ENCODE measurements around the gene UBE3D. TPM values are rescaled to one million over a fixed set of nuclear protein-coding genes. Genes with fewer than 3 reads are reported as not detected.
"Not testable (repeated sequence)": the region's sequence is repeated elsewhere in the genome, so short reads cannot be mapped to it uniquely, and the experiment has no call there.

Gene UBE3D
- total RNA-seq, 1 donor from 2014 or later: 5.3 TPM

GRCh38 chr6:82954937-82955577 is 110.6 kb downstream of the UBE3D start:
- intact Hi-C loops (cut with DNase I): no loop called here
- DNase-seq: no peak
- no peaks in the 10 kb centered on the region for H3K4me1 ChIP-seq
- H3K4me3 ChIP-seq: no peak overlapping the region
- ATAC-seq: no peak
- H3K36me3 ChIP-seq: no peaks in the 10 kb centered on the region
- no peak overlapping the region for H3K27ac ChIP-seq
- no peak for TF ChIP-seq CTCF (IDR thresholded peaks at IDR 0.05)
- no peaks in the 10 kb centered on the region for H3K9me3 ChIP-seq
- H3K27me3 ChIP-seq (ENCODE audit: low read depth): no peaks in the 10 kb centered on the region

- Histone ChIP-seq H3K36me3 (no peaks in the 10 kb centered on the region), H3K4me3 (no peak overlapping the region), H3K27ac (no peak overlapping the region), H3K4me1 (no peaks in the 10 kb centered on the region), H3K9me3 (no peaks in the 10 kb centered on the region), H3K27me3 (ENCODE audit: low read depth) (no peaks in the 10 kb centered on the region)
- DNase-seq (no peak), ATAC-seq (no peak)
- no peak for TF ChIP-seq CTCF (IDR thresholded peaks at IDR 0.05)
- intact Hi-C loops (cut with DNase I): no loop called here
Observed at GRCh38 chr6:82954356-82954755, 111.3 kb downstream of the UBE3D start.

- no peaks in the 10 kb centered on the region for H3K36me3 ChIP-seq
- no peak overlapping the region for H3K27ac ChIP-seq
- H3K4me1 ChIP-seq: no peaks in the 10 kb centered on the region
- H3K9me3 ChIP-seq: no peaks in the 10 kb centered on the region
- no peaks in the 10 kb centered on the region for H3K27me3 ChIP-seq (ENCODE audit: low read depth)
- intact Hi-C loops (cut with DNase I): no loop called here
- no peak overlapping the region for H3K4me3 ChIP-seq
- no peak for TF ChIP-seq CTCF (IDR thresholded peaks at IDR 0.05)
- DNase-seq (no peak), ATAC-seq (no peak)
Observed at GRCh38 chr6:82953871-82954270, 111.8 kb downstream of the UBE3D start.

GRCh38 chr6:82951935-82952334 is 113.7 kb downstream of the UBE3D start:
- Histone ChIP-seq H3K4me3 (no peak overlapping the region), H3K27me3 (ENCODE audit: low read depth) (no peaks in the 10 kb centered on the region), H3K4me1 (no peaks in the 10 kb centered on the region), H3K9me3 (no peaks in the 10 kb centered on the region), H3K27ac (no peak overlapping the region), H3K36me3 (no peaks in the 10 kb centered on the region)
- intact Hi-C loops (cut with DNase I): no loop called here
- DNase-seq (no peak), ATAC-seq (peak; percentile 66 to 68)
- no peak for TF ChIP-seq CTCF (IDR thresholded peaks at IDR 0.05)

- H3K27ac ChIP-seq: peak overlapping the region; percentile 2
- ATAC-seq (peak; percentile 89 to 90), DNase-seq (no peak)
- no peak for TF ChIP-seq CTCF (IDR thresholded peaks at IDR 0.05)
- H3K4me1 ChIP-seq: no peaks in the 10 kb centered on the region
- intact Hi-C loops (cut with DNase I): no loop called here
- no peaks in the 10 kb centered on the region for H3K9me3 ChIP-seq
- no peak overlapping the region for H3K4me3 ChIP-seq
- H3K27me3 ChIP-seq (ENCODE audit: low read depth): no peaks in the 10 kb centered on the region
- no peaks in the 10 kb centered on the region for H3K36me3 ChIP-seq
Observed at GRCh38 chr6:82951389-82951788, 114.3 kb downstream of the UBE3D start.

- H3K4me3 ChIP-seq; H3K27ac ChIP-seq; H3K4me1 ChIP-seq; H3K36me3 ChIP-seq; intact Hi-C loops (cut with DNase I); H3K27me3 ChIP-seq (ENCODE audit: low read depth); ATAC-seq; DNase-seq: not testable (repeated sequence)
- H3K9me3 ChIP-seq: peaks cover 11% of the 10 kb centered on the region
Observed at GRCh38 chr6:82930915-82931314, 134.7 kb downstream of the UBE3D start.
